ENCODE results near the gene ASS1.

Gene ASS1

GRCh38 chr9:130417602-130418001 is 27.2 kb upstream of the ASS1 start:
- in situ Hi-C loops (cut with MboI; ENCODE audit: low sequenced_read_pairs) = no loop called here

DNA sequence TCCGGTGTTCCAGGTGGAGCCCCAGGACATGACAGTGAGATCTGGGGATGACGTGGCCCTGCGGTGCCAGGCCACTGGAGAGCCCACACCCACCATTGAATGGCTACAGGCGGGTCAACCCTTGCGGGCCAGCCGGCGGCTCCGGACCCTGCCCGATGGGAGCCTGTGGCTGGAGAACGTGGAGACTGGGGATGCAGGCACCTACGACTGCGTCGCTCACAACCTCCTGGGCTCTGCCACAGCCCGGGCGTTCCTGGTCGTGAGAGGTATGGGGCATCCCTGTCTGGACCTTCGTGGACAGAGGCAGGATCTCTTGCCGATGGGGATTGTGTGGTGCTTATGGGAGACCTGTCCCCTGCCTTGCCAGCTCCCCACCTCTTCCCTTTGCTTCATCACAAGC is 26.0 kb upstream of the ASS1 start:
- in situ Hi-C loops (cut with MboI; ENCODE audit: low sequenced_read_pairs) = no loop called here

DNA sequence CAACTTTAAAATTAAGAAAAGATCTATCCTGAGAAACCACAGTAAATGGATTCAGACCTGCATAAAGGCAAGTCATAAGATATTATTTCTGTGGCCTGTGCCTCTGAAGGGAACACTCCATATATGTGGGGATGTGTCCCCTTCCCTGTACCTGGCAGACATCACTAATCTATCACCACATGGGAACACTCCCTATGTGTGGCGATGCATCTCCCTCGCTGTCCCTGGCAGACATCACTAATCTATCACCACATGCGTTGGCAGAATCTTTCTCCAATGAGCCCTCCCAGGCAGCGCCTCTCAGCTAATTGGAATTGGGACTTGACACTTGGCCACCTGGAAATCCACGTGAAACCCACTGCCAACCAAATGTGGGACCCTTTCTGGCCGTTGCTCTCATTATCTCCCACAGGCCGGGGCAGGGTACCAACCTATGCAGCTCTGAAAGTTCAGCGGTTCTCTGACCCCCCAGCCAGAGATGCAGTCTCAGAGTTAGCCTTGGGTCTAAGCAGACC is 25.2 kb upstream of the ASS1 start:
- in situ Hi-C loops (cut with MboI; ENCODE audit: low sequenced_read_pairs) = no loop called here

DNA sequence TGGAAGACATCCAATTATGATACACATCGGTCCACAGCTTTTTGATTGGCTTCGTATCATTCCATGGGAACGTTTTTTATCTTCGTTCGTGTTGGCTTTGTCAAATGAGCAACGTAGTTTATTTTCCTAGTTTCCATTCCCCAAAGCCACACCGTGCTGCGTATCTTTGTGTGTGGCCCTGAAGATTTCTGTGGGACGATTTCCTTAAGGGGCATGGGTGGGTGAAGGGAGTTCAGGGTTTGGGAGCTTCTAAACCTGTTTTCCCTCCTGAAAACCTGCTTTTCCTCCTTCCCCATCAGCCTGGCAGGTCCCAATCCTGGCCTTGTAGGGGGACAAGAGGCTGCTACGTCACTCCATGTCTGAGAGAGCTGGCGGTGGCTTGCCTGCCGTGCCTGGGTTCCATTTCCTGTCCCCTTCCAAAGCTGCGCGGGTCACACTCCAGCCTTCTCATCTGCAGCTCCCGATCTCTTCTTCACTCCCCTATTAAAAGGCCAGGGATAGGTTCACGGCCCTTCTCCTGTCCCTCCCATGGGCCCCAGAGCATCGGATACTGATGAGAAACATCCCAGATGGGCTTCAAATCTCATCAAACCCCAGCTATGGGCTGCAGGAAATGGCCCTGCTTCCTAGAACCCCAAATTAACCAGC is 23.5 kb upstream of the ASS1 start:
- in situ Hi-C loops (cut with MboI; ENCODE audit: low sequenced_read_pairs) = no loop called here

DNA sequence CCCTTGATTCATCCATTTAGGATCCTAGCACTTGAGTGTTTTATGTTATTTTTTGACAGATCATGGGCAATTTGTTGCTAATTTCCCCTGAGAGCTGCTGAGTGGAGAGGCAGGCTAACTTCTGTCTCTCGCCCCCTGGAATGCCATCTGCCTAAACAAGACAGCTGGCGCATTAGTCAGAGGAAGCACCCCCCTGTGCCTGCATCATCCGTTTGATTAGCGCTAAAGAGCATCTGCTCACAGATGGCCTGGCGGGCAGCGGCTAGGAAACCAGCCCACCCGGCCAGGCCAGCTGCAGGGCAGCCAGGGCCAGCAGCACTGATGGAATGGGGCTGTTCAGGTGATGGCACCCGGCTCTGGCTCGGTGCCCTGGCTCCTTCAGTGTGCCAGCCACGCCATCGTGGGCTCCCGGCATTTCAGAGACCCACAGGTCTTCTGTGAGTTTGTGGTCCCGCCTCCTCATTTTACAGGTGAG is 22.9 kb upstream of the ASS1 start:
- in situ Hi-C loops (cut with MboI; ENCODE audit: low sequenced_read_pairs) = no loop called here

GRCh38 chr9:130422546-130422945 is 22.2 kb upstream of the ASS1 start:
- in situ Hi-C loops (cut with MboI; ENCODE audit: low sequenced_read_pairs) = no loop called here

- in situ Hi-C loops (cut with MboI; ENCODE audit: low sequenced_read_pairs) = no loop called here
Measured at GRCh38 chr9:130423272-130423671, 21.5 kb upstream of the ASS1 start.

DNA sequence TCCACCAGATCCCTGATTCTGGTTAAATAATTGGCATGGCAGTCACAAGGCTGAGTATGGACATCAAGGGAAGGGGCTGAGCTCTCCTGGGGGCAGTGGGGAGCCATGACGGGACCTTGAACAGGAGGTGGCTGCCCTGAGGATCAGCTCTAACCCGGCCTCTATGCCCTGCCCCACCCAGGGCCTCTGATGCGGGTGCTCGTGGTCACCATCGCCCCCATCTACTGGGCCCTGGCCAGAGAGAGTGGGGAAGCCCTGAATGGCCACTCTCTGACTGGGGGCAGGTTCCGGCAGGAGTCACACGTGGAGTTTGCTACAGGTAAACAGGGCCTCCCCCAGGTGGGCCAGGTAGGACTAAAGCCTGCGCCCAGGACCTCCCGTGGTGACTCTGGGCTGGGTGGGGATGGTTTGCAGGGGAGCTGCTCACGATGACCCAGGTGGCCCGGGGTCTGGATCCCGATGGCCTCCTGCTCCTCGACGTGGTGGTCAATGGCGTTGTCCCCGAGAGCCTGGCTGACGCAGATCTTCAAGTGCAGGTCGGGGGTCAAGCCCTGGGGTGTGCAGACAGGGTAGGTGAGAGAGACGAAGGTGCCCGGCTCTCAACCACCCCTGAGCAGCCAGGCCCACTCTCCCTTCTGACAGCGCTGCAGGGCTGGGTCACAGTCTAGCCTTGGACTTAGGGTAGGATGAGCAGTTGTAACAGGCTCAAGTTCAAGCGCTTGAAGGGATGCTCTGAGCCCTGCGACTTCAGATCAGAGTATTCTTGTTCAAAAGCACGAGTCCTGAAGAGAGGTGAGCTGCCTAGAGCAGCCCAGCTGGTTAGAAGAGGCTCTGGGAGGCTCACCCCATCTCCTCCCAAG is 19.9 kb upstream of the ASS1 start:
- in situ Hi-C loops (cut with MboI; ENCODE audit: low sequenced_read_pairs) = no loop called here

DNA sequence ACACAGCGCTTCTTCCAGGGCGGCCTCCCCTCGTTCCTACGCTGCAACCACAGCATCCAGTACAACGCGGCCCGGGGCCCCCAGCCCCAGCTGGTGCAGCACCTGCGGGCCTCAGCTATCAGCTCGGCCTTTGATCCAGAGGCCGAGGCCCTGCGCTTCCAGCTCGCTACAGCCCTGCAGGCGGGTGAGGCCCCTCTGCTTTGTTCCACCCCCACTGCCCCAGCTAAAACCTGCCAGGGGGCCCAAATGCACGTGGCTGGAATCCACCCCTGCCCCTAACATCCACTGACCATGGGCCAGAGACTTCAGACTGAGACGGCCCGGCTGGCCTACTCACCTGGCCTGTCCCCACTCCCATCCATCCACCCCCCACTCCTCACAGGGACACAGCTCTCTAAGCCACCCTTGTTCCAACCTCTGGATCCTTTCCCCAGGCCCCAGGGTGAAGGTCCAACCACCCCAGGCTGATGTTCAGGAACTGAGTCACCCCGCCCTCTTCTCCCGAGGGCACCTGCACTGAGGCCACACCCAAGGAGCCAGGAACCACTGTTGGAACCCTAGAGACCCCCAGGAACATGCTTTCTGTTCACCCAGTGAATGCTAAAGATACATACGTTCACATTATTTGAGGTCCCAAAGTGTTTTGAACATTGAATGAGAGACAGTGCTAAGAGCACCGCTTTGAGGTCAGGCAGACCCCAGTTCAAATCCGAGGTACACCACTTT is 18.9 kb upstream of the ASS1 start:
- in situ Hi-C loops (cut with MboI; ENCODE audit: low sequenced_read_pairs) = no loop called here

DNA sequence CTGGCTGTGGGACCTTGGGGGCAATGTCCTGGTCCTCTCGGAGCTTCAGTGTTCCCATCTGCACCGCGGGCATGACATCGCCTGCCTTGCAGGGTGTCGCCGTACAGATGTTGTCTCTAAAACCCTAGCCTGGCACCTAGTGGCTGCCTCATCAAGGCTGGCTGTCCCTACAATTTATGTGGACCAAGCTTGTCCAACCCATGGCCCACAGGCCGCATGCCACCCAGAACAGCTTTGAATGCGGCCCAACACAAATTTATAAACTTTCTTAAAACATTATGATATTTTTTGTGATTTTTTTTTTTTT is 18.3 kb upstream of the ASS1 start:
- in situ Hi-C loops (cut with MboI; ENCODE audit: low sequenced_read_pairs) = no loop called here

DNA sequence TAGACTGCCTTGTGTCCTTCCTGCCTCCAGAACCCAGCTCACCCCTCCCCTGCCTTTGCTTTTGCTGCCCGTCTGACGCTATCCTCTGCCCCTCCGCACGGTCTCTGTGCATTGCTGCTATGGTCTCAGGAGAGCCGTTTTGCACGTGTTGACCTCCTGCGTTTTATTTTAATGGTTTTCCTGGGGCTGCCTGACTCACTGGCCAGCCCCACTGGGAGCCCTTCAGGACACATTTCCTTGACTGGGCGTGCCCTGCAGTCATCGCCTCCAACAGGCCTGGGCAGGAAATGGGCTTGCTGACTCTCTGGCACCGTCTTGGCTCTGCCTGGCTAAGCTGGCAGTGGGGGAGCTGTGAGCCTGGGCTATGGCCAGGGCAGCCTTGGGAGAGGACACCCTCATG is 17.9 kb upstream of the ASS1 start:
- in situ Hi-C loops (cut with MboI; ENCODE audit: low sequenced_read_pairs) = no loop called here

GRCh38 chr9:130427326-130427725 is 17.4 kb upstream of the ASS1 start:
- in situ Hi-C loops (cut with MboI; ENCODE audit: low sequenced_read_pairs) = no loop called here

GRCh38 chr9:130428086-130428665 is 16.6 kb upstream of the ASS1 start:
- in situ Hi-C loops (cut with MboI; ENCODE audit: low sequenced_read_pairs) = no loop called here

DNA sequence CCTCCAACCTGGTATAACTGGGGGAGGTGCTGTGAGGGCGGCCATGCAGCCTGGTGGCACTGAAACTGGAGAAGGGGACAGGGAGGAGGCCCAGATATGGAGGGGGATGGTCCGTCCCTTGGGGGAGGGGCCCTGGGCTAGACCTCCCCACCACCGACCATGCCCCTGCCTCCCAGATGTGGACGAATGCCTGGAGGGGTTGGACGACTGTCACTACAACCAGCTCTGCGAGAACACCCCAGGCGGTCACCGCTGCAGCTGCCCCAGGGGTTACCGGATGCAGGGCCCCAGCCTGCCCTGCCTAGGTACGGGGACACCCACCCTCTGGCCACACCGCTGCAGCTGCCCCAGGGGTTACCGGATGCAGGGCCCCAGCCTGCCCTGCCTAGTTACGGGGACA is 15.4 kb upstream of the ASS1 start:
- in situ Hi-C loops (cut with MboI; ENCODE audit: low sequenced_read_pairs) = no loop called here

- in situ Hi-C loops (cut with MboI; ENCODE audit: low sequenced_read_pairs) = no loop called here
Measured at GRCh38 chr9:130429831-130430230, 14.9 kb upstream of the ASS1 start.

DNA sequence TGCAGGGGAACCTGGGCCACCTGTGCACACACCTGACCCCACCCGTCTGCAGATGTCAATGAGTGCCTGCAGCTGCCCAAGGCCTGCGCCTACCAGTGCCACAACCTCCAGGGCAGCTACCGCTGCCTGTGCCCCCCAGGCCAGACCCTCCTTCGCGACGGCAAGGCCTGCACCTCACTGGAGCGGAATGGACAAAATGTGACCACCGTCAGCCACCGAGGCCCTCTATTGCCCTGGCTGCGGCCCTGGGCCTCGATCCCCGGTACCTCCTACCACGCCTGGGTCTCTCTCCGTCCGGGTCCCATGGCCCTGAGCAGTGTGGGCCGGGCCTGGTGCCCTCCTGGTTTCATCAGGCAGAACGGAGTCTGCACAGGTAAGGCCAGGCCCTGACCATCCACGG is 14.5 kb upstream of the ASS1 start:
- in situ Hi-C loops (cut with MboI; ENCODE audit: low sequenced_read_pairs) = no loop called here

DNA sequence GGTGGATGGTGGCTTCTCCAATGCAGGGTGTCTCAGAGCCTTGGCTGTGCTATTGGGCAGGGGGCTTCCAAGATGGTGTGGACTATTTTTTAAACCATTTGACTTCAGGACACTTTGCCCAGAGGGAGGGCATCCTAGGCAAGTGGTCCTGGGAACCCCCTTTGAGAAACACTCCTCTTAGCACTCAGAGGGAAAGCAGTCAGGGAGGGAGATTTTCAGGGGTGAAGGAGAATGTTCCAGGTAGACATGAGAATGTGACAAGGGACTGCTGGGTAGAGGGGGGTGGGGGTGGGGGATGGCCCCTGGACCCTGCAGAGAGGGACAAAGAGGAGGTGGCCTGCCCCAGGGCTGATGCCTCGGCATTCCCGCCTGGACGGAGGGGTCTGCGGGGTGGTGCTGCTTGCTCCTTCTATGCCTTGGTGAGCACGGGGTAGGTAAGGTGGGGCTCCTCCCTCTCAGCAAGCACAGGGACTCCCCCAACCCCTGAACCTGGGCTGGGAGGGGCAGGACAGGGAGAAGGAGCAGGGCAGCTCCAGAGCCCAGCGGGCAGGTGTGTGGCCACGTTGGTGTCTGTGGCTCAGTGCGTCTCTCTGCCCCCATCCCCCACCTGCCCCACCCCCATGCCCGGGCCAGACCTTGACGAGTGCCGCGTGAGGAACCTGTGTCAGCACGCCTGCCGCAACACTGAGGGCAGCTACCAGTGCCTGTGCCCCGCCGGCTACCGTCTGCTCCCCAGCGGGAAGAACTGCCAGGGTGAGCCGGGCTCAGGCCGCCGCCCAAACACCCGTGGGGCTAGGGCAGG is 13.8 kb upstream of the ASS1 start:
- in situ Hi-C loops (cut with MboI; ENCODE audit: low sequenced_read_pairs) = no loop called here

GRCh38 chr9:130431536-130432303 is 13.0 kb upstream of the ASS1 start:
- in situ Hi-C loops (cut with MboI; ENCODE audit: low sequenced_read_pairs) = no loop called here

- in situ Hi-C loops (cut with MboI; ENCODE audit: low sequenced_read_pairs) = no loop called here
Measured at GRCh38 chr9:130432362-130432761, 12.4 kb upstream of the ASS1 start.

- in situ Hi-C loops (cut with MboI; ENCODE audit: low sequenced_read_pairs) = no loop called here
Measured at GRCh38 chr9:130432796-130433167, 12.0 kb upstream of the ASS1 start.
